Measurements from ENCODE around the gene PALM.
"Not testable (repeated sequence)": the region's sequence is repeated elsewhere in the genome, so short reads cannot be mapped to it uniquely, and the experiment has no call there.

Gene PALM

DNA sequence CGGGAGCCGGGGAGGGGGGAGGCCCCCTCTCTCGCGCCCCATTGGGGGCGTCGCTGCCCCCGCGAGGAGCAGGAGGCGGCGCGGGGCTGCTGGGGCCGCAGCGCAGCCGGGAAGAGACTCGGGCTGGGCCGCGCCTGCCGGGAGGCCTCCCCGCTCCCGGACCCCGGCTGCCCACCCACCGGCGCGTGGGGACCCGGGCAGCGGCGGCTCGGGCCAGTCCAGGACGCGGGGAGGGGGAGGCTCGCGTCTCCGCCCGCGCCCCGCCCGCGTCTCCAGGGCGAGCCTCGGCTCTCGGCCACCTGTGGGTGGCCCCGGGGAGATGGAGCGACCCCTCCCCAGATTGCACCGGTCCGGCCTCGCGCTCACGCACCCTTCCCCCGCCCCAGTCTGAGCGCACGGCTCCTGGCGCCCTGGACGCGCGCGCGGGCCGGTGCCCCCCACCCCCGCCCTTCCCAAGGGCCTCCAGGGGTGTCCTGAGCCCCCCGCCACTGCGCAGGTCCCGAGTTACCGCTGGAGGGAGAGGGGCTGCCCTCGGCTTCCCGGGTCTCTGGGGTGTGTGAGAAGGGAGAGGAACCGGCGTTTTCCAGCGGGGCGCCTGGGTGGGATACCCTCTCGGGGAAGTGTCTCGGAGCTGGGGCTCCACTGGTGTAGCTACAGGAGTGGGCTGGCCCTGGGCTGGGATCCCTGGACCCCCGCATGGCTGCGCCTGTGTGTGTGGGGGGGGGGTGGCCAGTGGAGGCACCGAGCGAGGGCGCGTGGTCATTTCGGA lies 645 bp downstream of the PALM start:
- DNase-seq = no peak

DNA sequence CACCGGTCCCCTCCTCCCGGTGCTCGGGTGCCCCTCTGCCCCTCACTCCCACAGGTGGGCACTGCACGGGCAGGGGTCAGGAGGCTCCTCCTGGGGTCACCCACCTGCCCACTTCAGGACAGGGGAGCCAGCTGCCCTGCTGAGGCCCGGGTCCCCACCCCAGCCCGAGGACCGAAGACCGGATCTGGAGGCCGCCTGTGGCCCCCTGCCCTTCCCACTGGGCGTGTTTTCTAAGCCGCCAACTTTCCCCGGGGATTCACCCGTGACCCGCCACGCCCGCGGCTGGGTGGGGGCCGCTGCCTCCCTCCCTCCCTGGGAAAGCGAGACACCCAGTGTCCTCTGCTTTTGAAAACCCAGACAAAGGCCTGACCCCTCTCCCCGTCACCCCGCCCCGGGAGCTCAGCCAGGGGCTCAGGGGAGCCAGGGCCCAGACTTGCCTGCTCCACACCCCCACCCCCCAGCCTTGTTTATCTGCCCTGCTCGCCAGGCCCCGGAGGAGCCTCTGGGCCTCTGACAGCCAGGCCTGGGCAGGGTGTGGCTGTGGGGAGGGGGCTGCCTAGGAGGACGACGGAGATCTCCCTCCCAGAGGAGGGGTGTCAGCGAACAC lies 1.3 kb downstream of the PALM start:
- no peak for DNase-seq

DNA sequence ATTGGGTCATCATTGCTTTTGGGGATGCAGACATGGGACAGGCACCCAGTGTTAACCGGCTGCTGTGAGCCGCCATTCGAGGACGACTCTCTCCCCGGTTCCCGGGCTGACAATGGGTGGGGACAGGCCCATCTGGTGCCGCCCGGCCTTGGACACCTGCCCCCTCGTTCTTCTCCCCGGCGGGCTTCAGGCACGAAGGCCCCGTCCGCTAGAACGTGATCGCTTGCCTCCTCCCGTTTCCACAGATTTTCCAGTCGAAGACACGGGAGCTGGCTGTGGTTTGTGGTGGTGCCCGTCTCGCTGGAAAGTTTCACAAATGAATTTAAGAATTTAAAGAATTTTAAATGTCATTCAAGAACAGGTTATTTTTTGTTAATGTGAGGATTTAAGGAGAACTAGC lies 2.0 kb downstream of the PALM start:
- no peak for DNase-seq

DNA sequence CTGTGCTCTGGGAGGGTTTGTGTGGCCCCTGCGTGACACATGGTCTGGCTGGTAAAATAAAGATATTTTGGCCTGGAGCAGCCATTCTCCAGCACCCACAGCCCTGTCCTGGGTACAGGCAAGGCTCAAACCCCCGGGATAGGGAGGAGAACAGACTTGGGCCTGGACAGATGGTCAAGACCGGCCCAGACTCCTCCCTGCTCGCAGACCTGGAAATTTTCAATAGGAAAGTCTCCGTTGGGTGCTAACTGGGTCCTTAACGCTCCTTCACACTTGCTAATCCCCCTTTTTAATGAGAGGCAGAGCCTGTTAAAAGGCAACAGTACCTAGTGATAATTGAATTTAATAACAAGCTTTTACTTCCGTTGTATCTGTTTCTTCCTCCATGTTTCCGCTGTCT lies 2.5 kb downstream of the PALM start:
- DNase-seq = no peak

DNA sequence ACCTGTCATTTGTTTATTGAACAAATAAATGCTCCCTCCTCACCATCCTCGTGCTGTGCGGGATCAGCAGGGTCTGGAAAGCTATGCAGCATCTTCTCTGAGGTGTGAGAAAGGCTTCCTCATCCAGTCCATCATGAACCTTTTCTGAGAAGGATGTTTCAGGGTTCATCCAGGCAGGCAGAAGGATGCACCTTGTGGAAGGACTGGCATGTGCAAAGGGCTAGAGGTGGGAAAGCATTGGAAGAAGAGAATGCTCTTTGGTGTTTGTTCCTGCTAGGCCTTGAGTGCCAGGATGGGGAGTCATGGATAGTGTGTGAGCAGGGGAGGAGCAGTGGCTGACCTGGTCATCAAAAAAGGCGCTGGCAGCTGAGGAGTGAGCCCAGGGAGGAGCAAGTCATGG lies 6.6 kb downstream of the PALM start:
- no peak for DNase-seq

DNA sequence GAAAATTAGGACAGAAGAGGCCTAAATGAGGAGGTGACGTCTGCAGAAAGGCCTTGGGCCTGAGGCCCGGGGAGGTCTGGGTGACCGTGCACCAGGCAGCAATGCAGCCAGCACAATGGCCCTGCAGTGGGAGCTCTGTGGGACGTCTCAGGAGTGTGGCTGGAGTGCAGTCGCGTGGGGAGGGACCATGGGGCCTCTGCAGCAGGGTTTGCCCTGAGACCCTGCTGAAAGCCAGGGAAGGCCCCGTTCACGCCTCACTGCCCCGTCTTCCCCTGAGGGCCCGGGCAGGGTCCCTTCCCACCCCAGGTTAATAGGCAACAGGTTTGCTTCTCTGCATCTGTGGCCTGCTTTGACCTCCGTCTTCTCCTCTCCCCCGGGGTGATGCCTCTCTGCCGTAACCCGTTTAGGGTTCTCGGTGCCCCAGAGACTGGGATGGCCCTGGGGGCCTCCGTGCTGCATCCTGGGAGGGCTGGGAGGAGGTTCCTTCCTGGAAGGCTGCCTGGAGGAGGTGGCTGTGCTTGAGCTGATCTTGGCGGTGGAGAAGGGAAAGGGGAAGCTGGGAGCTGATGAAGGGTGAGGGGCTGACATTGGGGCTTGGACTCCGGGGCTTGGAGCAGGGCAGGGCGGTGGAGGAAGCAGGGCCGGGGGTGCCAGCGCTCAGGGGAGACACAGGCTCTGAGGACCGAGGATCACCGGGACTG lies 9.7 kb downstream of the PALM start:
- no peak for DNase-seq

DNA sequence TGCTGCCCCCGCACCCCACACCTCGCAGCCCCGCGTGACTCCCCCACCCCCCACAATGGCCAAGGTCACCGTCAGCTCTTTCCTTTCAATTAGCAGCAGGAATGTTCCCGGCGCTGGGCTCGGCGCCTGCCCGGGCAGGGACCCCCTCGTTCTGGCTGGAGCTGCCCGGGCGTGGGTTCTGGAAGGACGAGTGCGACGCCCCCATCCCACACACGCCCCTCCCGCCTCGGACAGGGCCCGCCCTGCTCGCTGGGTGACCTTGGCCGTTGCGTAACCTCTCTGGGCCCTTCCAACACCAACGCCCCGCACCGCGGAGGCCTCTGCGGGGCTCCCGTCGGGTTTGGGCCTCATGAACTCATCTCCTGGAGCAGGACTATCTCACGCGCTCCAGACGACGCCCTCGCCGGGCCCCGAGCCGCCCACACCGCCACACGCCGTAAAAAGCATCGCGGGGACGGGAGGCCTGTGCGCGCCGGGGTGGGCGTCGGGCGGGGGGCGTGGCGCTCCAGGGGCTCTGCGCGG lies 10.3 kb downstream of the PALM start:
- no peak for DNase-seq

DNA sequence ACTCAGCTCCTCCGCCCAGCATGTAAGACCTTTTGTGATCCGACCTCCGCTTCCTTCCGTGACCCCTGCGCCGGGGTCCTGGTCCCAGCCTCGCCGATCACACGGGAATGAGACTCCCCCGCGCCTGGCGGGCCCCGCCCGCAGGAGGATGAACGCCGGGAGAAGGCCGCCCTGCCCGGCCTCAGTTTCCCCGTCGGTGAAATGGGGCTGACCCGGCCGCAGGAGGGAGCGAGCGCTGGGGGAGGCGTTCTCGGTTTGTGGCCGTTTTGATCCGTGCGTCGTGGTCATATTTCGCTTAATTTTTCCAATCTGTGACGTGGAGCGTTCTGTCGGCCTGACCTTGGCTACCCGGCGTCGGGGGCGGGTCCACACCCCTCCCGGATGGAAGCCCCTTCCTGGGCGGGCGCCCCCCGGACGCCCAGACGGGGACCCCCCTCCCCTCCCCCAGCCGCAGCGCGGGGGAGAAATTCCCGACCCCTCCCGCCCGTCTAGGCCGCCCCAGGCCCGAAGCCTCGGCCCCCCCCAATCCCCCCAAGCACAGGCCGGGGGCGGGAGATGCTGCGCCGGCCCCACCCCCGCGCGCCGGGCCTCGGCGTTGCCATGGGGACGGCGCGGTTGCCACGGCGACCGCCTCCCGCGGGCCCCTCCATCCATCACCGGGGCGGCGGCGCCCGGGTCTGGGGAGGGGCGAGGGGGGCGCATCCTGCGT lies 11.1 kb downstream of the PALM start:
- no peak for DNase-seq

DNA sequence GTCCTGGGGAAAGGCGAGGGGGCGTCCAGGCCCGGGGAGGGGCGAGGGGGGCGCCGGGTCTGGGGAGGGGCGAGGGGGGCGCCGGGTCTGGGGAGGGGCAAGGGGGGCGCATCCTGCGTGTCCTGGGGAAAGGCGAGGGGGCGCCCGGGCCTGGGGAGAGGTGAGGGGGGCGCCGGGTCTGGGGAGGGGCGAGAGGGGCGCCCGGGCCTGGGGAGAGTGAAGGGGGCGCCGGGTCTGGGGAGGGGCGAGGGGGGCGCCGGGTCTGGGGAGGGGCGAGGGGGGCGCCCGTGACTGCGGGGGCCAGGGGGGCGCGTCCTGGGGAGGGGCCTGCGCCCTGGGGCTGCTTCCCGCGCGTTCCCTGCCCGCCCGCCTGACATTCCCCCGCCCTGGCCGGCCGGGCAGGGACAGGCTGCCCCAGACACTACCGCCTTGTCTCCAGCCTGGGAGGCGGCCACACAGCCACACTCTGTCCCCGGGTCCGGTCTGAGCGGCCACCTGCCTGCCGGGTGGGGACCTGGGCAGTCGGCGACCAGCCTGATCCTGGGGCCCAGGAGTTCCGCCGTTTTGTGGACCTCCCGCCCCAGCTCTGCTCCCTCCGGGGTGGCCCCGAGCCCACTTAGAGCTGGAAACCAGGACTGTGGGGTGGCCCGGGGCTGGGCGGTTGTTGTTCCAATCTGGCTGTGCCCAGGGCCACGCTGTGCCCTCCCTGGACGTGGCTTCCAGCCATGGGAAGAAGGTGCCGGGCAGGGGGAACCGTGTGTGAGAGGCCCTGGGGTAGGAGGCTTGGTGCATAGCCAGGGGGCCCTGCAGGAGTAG lies 11.8 kb downstream of the PALM start:
- no peak for DNase-seq

DNA sequence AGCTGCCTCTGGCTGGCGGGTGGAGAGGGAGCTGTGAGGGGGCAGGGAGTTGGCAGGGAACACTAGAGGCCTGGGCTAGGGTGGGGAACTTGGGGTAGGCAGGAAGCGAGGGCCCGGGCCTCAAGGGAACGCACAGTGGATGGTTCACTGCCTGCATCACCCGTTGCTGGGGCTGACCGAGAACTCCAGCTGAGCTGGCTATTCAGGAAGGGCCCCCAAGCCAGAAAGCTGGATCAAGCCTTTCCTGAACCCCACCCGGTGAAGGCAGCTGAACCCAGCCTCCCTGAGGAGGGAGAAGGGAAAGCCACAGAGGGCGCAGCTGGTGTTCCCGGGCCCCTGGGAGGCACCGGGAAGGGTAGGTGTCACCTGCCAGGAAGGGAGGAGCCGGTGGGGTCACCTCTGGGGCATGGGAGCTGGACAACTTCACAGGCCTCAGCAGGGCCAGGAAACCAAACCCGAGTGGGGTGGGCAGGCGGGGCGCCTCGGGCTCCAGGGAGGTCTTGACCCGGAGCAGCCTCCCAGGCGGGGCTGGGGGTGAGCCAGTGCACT lies 13.9 kb downstream of the PALM start:
- no peak for DNase-seq

DNA sequence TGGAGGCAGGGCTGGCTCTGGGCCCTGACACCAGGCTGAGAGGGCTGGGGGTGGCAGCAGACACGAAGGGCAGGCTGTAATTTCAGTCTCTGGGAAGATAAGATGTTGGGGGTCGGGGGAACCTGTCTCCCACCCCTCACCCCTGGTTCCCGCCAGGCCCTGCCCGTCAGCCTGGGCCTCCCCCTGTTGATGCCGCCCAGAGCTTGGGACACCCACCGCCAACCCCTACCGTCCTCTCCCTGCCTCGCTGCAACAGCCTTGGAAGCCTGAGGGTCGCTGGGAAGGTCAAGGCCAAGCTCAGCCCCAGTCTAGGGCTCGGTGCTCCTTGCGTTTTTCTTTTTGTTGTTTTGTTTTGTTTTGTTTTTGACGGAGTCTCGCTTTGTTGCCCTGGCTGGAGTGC lies 14.5 kb downstream of the PALM start:
- no peak for DNase-seq

DNA sequence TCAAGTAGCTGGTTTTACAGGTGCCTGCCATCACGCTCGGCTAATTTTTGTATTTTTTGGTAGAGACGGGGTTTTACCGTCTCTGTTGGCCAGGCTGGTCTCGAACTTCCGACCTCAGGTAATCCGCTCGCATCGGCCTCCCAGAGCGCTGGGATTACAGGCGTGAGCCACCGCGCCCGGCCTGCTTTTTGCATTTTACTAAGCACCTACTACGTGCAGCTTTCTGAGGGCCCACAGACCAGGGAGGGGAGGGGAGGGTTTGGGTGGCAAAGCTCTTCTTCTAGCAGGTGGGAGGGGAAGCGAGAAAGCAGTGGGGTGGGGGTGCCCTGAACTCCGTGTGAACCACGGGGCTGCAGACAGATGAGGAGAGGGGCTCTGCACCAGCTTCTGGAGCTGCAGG lies 15.0 kb downstream of the PALM start:
- no peak for DNase-seq

DNA sequence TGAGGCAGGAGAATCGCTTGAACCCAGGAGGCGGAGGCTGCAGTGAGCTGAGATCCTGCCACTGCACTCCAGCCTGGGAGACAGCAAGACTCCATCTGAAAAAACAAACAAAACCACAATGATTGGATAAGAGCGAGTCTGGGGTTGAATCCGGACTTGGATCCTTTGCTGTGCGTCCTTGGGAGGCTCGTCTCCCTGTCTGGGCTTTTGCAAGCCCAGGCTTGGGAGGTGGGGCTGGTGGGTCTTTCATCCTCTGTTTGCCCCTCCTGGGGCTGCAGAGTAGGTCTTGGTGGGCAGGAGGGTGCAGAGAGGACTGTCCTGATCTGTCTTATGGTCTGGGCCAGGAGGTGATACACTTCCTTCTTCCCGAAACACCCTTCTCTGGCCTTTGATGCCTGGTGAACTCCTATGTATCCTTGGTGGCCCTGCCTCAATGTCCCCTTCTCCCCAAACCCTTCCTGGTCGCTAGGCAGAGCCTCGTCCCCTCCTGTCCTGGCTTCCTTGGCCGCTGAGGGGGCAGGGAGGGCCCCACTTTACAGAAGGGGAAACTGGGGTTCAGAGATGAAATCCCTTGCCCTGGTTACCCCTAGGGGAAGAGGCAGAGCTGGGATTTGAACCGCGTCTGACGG lies 16.8 kb downstream of the PALM start:
- no peak for DNase-seq

DNA sequence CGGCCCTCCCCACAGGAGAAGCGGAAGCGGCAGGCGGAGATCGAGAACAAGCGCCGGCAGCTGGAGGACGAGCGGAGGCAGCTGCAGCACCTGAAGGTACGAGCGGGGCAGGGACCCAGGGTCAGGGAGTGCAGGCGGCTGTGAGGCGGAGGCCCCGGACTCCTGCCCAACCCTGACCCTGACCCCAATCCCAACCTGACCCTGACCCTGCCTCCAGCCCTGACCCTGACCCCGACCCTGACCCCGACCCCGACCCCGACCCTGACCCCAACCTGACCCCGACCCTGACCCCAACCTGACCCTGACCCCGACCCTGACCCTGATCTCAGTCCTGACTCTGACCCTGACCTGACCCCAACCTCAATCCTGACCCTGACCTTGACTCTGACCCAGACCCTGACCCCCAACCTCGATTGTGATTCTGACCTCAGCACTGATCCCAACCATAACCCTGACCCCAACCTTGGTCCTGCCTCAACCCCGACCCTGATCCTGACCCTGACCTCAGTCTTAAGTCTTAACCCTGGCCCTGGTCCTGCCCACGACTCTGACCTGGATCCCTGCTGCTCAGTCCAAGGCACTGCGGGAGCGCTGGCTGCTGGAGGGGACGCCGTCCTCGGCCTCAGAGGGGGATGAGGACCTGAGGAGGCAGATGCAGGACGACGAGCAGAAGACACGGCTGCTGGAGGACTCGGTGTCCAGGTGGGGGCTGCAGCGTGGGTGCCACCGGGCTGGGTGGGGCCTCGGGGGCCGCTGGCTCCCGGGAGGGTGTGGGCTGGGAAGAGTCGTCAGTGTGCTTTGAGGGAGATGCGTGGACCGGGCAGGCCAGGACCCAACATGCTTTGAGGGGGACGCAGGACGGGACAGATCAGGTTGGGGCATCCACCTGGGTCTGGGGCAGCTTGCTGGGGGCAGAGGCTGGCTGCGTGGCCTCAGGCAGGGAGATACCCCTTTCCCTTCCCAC lies 18.5 kb downstream of the PALM start:
- DNase-seq = no peak

DNA sequence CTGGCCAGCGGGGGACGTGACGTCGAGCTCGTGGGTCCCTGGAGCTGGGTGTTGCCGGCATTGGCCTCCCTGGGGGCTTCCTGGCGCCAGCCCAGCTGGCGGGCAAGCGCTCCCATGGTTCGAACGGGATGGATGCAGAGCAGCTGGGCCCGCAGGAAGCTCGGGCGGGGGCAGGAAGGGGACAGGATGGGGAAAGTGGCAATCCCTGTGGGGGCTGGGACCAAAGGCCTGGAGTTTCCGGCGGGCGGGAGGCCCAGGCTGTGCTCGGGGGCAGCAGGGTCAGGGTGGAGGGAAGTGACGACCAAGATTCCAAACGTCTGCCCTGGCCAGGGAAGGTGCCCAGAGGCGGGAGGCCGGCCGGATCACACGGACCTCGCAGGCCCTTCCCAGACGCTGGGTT lies 19.3 kb downstream of the PALM start:
- no peak for DNase-seq

DNA sequence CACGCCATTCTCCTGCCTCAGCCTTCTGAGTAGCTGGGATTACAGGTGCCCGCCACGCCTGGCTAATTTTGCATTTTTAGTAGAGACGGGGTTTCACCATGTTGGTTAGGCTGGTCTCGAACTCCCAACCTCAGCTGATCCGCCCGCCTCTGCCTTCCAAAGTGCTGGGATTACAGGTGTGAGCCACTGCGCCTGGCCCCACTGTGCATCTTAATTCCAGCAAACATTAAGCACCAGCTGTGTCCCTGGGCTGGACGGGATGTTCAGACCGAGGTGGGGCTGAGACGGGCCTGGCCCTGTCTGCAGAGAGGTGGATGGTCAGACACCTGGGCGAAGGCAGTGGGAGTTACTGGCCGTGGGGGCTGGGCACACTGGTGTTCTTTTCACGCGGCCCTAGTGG lies 20.8 kb downstream of the PALM start:
- not testable (repeated sequence) for DNase-seq

DNA sequence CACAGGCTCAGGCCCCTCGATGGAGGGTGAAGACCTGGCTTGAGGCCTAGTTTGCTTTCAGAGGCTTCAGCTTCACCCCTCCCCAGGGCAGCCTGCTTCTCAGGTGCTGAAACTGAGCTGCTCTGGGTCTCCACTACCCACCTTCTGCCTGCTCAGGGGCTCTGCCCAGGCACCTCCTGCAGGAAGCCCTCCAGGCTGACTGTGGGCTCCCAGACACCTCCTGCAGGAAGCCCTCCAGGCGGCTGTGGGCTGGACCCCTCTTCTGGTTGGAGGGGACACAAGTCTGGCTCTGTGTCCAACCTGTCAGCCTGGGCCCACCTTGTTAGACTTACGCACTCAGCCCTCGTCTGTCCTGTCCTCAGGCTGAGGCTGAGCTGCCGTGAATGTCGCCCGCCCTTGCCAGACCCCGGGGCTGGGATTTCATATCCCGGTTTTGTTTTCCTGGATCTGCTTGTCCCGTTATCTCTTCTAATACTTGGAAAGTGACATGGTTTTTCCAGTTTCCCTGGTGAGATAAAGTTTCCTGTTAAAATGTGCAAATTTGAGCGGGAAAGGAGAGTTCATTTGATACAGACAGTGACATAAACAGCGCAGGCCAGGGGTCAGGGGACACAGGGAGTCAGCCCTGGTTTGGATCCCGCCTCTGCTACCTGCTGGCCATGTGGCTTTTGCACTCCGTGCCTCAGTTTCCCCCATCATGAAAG lies 21.4 kb downstream of the PALM start:
- no peak for DNase-seq

DNA sequence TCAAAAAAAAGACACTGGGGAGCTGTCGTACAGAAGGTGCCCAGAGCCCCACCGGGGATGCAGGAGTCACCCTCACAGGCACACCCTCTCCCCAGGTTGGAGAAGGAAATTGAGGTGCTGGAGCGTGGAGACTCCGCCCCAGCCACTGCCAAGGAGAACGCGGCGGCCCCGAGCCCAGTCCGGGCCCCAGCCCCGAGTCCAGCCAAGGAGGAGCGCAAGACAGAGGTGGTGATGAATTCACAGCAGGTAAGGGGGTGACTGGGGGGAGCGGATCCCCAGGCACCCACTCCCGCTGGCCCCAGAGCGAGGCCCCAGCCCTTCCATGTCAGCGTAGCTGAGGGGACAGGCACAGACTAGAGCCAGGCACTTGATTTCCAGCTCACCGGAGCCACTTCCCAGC lies 22.3 kb downstream of the PALM start:
- DNase-seq = no peak

DNA sequence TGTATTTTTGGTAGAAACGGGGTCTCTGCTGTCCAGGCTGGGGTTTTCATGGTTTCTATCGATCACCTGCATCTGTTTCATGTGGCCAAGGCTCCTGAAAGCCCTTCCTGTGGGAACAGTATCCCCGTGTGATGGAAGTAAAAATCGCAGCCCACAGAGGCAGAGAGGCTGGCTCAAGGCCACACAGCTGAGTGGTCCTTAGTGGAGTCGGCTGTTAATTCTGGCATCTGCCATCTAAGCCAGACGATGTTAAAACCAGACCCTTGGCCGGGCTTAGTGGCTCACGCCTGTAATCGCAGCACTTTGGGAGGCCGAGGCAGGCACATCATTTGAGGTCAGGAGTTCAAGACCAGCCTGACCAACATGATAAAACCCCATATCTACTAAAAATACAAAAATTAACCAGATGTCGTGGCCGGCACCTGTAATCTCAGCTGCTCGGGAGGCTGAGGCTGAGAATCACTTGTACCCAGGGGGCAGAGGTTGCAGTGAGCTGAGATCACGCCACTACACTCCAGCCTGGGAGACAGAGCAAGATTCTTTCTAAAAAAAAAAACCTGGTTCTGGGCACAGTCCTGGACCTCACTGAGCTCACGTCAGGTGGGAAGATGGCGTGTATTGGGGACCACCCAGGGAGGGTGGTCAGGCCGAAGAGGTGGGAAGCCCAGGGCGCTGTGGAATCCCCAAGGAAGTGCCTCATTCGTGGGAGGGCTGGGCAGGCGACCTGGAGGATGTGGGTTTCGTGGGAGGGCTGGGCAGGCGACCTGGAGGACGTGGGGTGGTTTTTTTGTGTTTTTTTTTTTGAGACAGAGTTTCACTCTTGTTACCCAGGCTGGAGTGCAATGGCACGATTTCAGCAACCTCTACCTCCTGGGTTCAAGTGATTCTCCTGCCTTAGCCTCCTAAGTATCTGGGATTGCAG lies 23.7 kb downstream of the PALM start:
- no peak for DNase-seq

Data from stimulated activated CD4-positive, alpha-beta T cell treated with anti-CD3 and anti-CD28 coated beads, Interleukin-4, amount 100 ng/mL, for 24 hours (primary cell).